Body of pancreas (tissue), 4 donors: ENCODE data around the gene LAPTM5. TPM values are rescaled to one million over a fixed set of nuclear protein-coding genes. Genes with fewer than 3 reads are reported as not detected.

Experiments
- ATAC-seq: fragments of 150-250 bp; one replicate; pipeline ENCODE4 v1.9.1; 2016
- DNase-seq, 4 donors: peaks; one replicate each; pipeline ENCODE4 v3.0.0-alpha.2; 2019
- H3K27ac ChIP-seq, 4 donors: fragments of 200-600 bp; sonication (generic); 1 replicate in 3 of 4; 2 replicates in 1 of 4; pipeline versions ENCODE4 v1.5.1 to v1.6.1; 2016 to 2019; ENCODE audit warnings: mild to moderate bottlenecking in 1 of 4, mixed read lengths in 1 of 4, moderate library complexity in 1 of 4
- H3K27me3 ChIP-seq, 2 donors: fragments of 200-600 bp; sonication (generic); one replicate each; pipeline ENCODE4 v1.6.0; 2016; ENCODE audit warnings: mild to moderate bottlenecking in 1 of 2
- H3K36me3 ChIP-seq, 2 donors: fragments of 200-600 bp; sonication (generic); replicated peaks in 1 of 2; 2 replicates each; pipeline ENCODE4 v1.5.1; 2016; ENCODE audit warnings: low read depth in 2 of 2; ENCODE audit not compliant: insufficient read depth in 1 of 2
- H3K4me1 ChIP-seq: fragments of 200-600 bp; sonication (generic); one replicate; pipeline ENCODE4 v1.6.0; 2016
- H3K4me3 ChIP-seq, 2 donors: fragments of 200-600 bp; sonication (generic); 1 replicate in 1 of 2; 2 replicates in 1 of 2; pipeline ENCODE4 v1.5.1; 2016 to 2019
- H3K9me3 ChIP-seq, 3 donors: fragments of 200-600 bp; sonication (generic); 1 replicate in 2 of 3; 2 replicates in 1 of 3; pipeline ENCODE4 v1.5.1; 2016
- CTCF ChIP-seq, 7 experiments: fragments of 450-650 bp in 4 of 7; fragments of 200-600 bp in 3 of 7; sonication (generic) in 3 of 7; IDR thresholded peaks; one replicate each; pipeline ENCODE4 v1.5.1; 2016 to 2019; ENCODE audit warnings: antibody characterized with exemption in 7 of 7
- POLR2A ChIP-seq, 3 donors: fragments of 450-650 bp; IDR thresholded peaks; one replicate each; pipeline ENCODE4 v1.6.1; 2016; ENCODE audit warnings: antibody characterized with exemption in 3 of 3, mild to moderate bottlenecking in 2 of 3
- WGBS, 2 donors: methylation state at CpG; one replicate each; pipeline ENCODE4 v1.1.5; 2017; 5-methylcytosine and 5-hydroxymethylcytosine counted together
- intact Hi-C: fragments of 100-400 bp; cut with DNase I; formaldehyde crosslinking; loops from one replicate; pipeline ENCODE4 v1.15.1; 2023
- total RNA-seq, 2 donors: library from RNA; depleted of rRNA; stranded (reverse); fragments of >200 nt; gene quantifications; one replicate each; pipeline ENCODE4 v1.1.0, GENCODE V29; 2016

The LAPTM5 gene
- total RNA-seq, 2 donors from 2014 or later: 6.3 to 25.2 TPM

- WGBS, 2 donors: 94 to 95% methylated on average over 3 to 11 of the region's 11 CpGs
- DNase-seq: no peak
- TF ChIP-seq CTCF (IDR thresholded peaks at IDR 0.05): no peak
- no peak for TF ChIP-seq POLR2A (IDR thresholded peaks at IDR 0.05)
- intact Hi-C loops: no loop called here
- Histone ChIP-seq H3K27ac (no peak overlapping the region), H3K27me3 (no peaks in the 10 kb centered on the region), H3K36me3 (no peaks in the 10 kb centered on the region), H3K9me3 (no peaks in the 10 kb centered on the region), H3K4me1 (peaks cover 12% of the 10 kb centered on the region), H3K4me3 (no peak overlapping the region)
- no peak for ATAC-seq
Measured at GRCh38 chr1:30715886-30716285, 41.7 kb downstream of the LAPTM5 start.

GRCh38 chr1:30715216-30715615, 42.4 kb downstream of the LAPTM5 start:
- 82 to 92% methylated on average over 1 to 2 of the region's 2 CpGs for WGBS, 2 donors
- no peak for ATAC-seq
- intact Hi-C loops: no loop called here

GRCh38 chr1:30714536-30715090, 43.0 kb downstream of the LAPTM5 start:
- DNase-seq (no peak), ATAC-seq (no peak)
- Histone ChIP-seq H3K9me3 (no peaks in the 10 kb centered on the region), H3K27ac (no peak overlapping the region), H3K27me3 (no peaks in the 10 kb centered on the region), H3K4me1 (peaks cover 10% of the 10 kb centered on the region), H3K4me3 (no peak overlapping the region), H3K36me3 (no peaks in the 10 kb centered on the region)
- TF ChIP-seq CTCF (IDR thresholded peaks at IDR 0.05): no peak
- TF ChIP-seq POLR2A (IDR thresholded peaks at IDR 0.05): no peak
- WGBS, 2 donors: 93 to 95% methylated on average over 8 of the region's 8 CpGs
- intact Hi-C loops: no loop called here

More at GRCh38 chr1:30715216-30715615, 42.4 kb downstream of the LAPTM5 start:
- no peak overlapping the region for H3K27ac ChIP-seq
- H3K4me3 ChIP-seq: no peak overlapping the region
- no peaks in the 10 kb centered on the region for H3K36me3 ChIP-seq
- peaks cover 12% of the 10 kb centered on the region for H3K4me1 ChIP-seq
- TF ChIP-seq POLR2A (IDR thresholded peaks at IDR 0.05) (no peak), CTCF (IDR thresholded peaks at IDR 0.05) (peak in 2 of 7 experiments; percentile 7 to 8)
- no peaks in the 10 kb centered on the region for H3K9me3 ChIP-seq
- no peaks in the 10 kb centered on the region for H3K27me3 ChIP-seq
- DNase-seq: no peak

- no peak for ATAC-seq
- H3K4me3 ChIP-seq: no peak overlapping the region
- intact Hi-C loops: no loop called here
Measured at GRCh38 chr1:30714025-30714424, 43.5 kb downstream of the LAPTM5 start.

More at GRCh38 chr1:30714025-30714424, 43.5 kb downstream of the LAPTM5 start:
- 55 to 57% methylated on average over 4 of the region's 4 CpGs for WGBS, 2 donors
- Histone ChIP-seq H3K27me3 (no peaks in the 10 kb centered on the region), H3K4me1 (peaks cover 4% of the 10 kb centered on the region), H3K36me3 (no peaks in the 10 kb centered on the region), H3K9me3 (no peaks in the 10 kb centered on the region), H3K27ac (no peak overlapping the region)
- TF ChIP-seq CTCF (IDR thresholded peaks at IDR 0.05): no peak
- no peak for TF ChIP-seq POLR2A (IDR thresholded peaks at IDR 0.05)
- no peak for DNase-seq
